Natural killer cell treated with Interleukin-12 subunit alpha and Interleukin-12 subunit beta and Interleukin-15 and Interleukin-18, amount 100 ng/mL, for 72 hours (primary cell): ENCODE data around the gene CIROP. TPM values are rescaled to one million over a fixed set of nuclear protein-coding genes. Genes with fewer than 3 reads are reported as not detected.

ENCODE experiments used
- ATAC-seq, 2 donors: fragments of 150-1000 bp; cut with Tn5 transposase in 1 of 2; sonication (Bioruptor Pico), chemical (Tn5 transposase) in 1 of 2; 2 replicates each; pipeline ENCODE4 v1.10.0; 2021
- DNase-seq: peaks from one replicate; pipeline ENCODE4 v3.0.0; 2022; ENCODE audit warnings: low spot score
- H3K27ac Mint-ChIP-seq, 2 donors: 1 replicate in 1 of 2; 2 replicates in 1 of 2; pipeline ENCODE4 v1.8.0; 2022; ENCODE audit warnings: mixed read lengths in 2 of 2, mild to moderate bottlenecking in 1 of 2, moderate library complexity in 1 of 2
- H3K27me3 Mint-ChIP-seq, 2 donors: 1 replicate in 1 of 2; 2 replicates in 1 of 2; pipeline ENCODE4 v1.8.0; 2022; ENCODE audit warnings: mixed read lengths in 2 of 2
- H3K36me3 Mint-ChIP-seq: one replicate; pipeline ENCODE4 v1.8.0; 2022; ENCODE audit warnings: mixed read lengths
- H3K4me1 Mint-ChIP-seq, 2 donors: 1 replicate in 1 of 2; 2 replicates in 1 of 2; pipeline ENCODE4 v1.8.0; 2022; ENCODE audit warnings: low read depth in 2 of 2, mixed read lengths in 2 of 2, mild to moderate bottlenecking in 1 of 2
- H3K4me3 Mint-ChIP-seq: one replicate; pipeline ENCODE4 v1.8.0; 2022; ENCODE audit warnings: mixed read lengths
- H3K9me3 Mint-ChIP-seq: 2 replicates; pipeline ENCODE4 v1.8.0; 2022; ENCODE audit warnings: mixed read lengths
- total RNA-seq, 2 donors: library from RNA; stranded (reverse); gene quantifications; one replicate each; pipeline ENCODE4 v1.2.3, GENCODE V29; 2022

The CIROP gene
- total RNA-seq, 2 donors from 2014 or later: not detected

- Mint-ChIP-seq H3K4me3 (no peak overlapping the region), H3K27me3 (peaks cover 4 to 5% of the 10 kb centered on the region in 2 donors), H3K4me1 (no peaks in the 10 kb centered on the region), H3K27ac (no peak overlapping the region), H3K9me3 (no peaks in the 10 kb centered on the region), H3K36me3 (no peaks in the 10 kb centered on the region)
- DNase-seq: no peak
- no peak for ATAC-seq
Measured at GRCh38 chr14:23140371-23140770, 35.6 kb upstream of the CIROP start.

GRCh38 chr14:23139874-23140273, 35.1 kb upstream of the CIROP start:
- no peaks in the 10 kb centered on the region for H3K9me3 Mint-ChIP-seq
- H3K36me3 Mint-ChIP-seq: no peaks in the 10 kb centered on the region
- no peaks in the 10 kb centered on the region for H3K4me1 Mint-ChIP-seq
- no peak for ATAC-seq
- H3K27ac Mint-ChIP-seq: no peak overlapping the region
- no peak overlapping the region for H3K4me3 Mint-ChIP-seq
- DNase-seq: no peak
- peaks cover 4 to 5% of the 10 kb centered on the region in 2 donors for H3K27me3 Mint-ChIP-seq

- ATAC-seq (peak in 1 of 2 donors; percentile 8), DNase-seq (no peak)
- Mint-ChIP-seq H3K36me3 (no peaks in the 10 kb centered on the region), H3K27me3 (peaks cover 2 to 5% of the 10 kb centered on the region in 2 donors), H3K4me3 (no peak overlapping the region), H3K4me1 (no peaks in the 10 kb centered on the region), H3K27ac (no peak overlapping the region), H3K9me3 (no peaks in the 10 kb centered on the region)
Measured at GRCh38 chr14:23137813-23138535, 33.2 kb upstream of the CIROP start.

DNA sequence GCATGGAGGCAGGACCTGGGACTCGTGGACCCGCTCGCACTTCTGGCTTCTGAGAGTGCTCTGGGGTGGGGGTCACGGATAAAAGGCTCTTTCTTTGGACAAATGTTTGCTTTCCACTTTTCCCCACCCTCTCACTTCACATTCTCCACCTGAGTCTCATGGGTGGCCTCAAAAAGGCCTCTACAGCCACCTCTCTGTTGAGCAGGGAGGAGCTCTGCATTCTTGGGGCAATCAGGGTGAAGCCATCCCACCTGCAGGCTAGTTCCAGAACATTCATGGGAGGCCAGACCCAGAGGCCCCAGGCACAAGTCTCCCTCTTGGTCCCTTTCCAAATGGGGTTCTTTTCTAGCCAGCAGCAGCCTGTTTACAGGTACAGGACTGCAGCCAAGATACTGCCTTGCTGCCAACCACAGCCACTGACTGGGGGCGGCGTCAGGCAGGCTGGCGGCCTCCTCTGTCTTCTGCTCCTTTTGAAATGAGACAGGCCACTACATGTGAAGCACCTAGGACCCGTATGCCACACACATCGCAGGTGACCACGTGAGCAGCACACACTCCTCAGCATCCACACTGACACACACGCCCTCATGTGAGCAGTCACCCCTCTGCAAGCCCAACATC, 32.5 kb upstream of the CIROP start:
- Mint-ChIP-seq H3K9me3 (no peaks in the 10 kb centered on the region), H3K4me1 (no peaks in the 10 kb centered on the region), H3K36me3 (no peaks in the 10 kb centered on the region), H3K27ac (no peak overlapping the region), H3K27me3 (peaks cover 2 to 5% of the 10 kb centered on the region in 2 donors), H3K4me3 (no peak overlapping the region)
- ATAC-seq (peak; percentile 6 to 44), DNase-seq (no peak)

GRCh38 chr14:23136566-23137133, 31.9 kb upstream of the CIROP start:
- H3K27ac Mint-ChIP-seq: no peak overlapping the region
- DNase-seq: no peak
- H3K4me1 Mint-ChIP-seq: no peaks in the 10 kb centered on the region
- H3K4me3 Mint-ChIP-seq: no peak overlapping the region
- peaks cover 2 to 5% of the 10 kb centered on the region in 2 donors for H3K27me3 Mint-ChIP-seq
- H3K9me3 Mint-ChIP-seq: no peaks in the 10 kb centered on the region
- ATAC-seq: no peak
- no peaks in the 10 kb centered on the region for H3K36me3 Mint-ChIP-seq

DNA sequence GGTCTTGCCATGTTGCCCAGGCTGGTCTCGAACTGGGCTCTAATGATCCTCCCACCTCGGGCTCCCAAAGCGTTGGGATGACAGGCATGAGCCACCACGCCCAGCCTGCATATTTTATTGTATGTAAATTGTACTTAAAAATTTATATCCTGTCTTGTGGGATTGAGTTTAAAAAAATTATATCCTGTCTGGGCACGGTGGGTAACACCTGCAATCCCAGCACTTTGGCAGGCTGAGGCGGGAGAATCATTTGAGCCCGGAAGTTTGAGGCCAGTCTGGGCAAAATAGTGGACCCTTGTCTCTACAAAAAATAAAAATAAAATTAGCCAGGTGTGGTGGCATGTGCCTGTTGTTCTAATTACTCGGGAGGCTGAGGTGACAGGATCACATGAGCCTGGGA, 28.2 kb upstream of the CIROP start:
- DNase-seq: peak; percentile 18
- H3K36me3 Mint-ChIP-seq: no peaks in the 10 kb centered on the region
- H3K9me3 Mint-ChIP-seq: no peaks in the 10 kb centered on the region
- H3K4me1 Mint-ChIP-seq: no peaks in the 10 kb centered on the region
- no peak overlapping the region for H3K4me3 Mint-ChIP-seq
- ATAC-seq: no peak
- H3K27me3 Mint-ChIP-seq: peaks cover 10 to 20% of the 10 kb centered on the region in 2 donors
- H3K27ac Mint-ChIP-seq: no peak overlapping the region

DNA sequence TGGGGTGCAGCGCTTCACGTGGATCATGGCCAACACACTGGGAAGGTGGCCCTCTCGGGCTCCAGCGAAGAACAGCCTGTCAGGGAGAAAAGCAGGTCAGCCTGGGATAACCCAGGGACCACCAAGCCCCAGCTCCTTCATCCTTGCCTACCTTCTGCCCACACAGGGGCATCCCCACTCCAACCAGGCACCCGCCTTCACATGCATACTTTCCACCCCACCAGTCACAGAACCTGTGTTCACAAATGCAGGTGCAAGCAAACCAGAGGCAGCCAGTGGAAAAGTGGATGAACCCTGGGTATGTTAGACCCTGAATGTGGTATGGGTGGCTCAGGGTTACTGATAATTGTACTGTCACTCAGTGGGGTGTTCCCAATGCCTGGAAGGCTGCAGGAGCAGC, 26.7 kb upstream of the CIROP start:
- ATAC-seq (no peak), DNase-seq (peak; percentile 25)
- H3K27ac Mint-ChIP-seq: no peak overlapping the region
- no peaks in the 10 kb centered on the region for H3K4me1 Mint-ChIP-seq
- peaks cover 10 to 20% of the 10 kb centered on the region in 2 donors for H3K27me3 Mint-ChIP-seq
- H3K36me3 Mint-ChIP-seq: no peaks in the 10 kb centered on the region
- H3K9me3 Mint-ChIP-seq: no peaks in the 10 kb centered on the region
- H3K4me3 Mint-ChIP-seq: no peak overlapping the region

- no peaks in the 10 kb centered on the region for H3K9me3 Mint-ChIP-seq
- no peaks in the 10 kb centered on the region for H3K4me1 Mint-ChIP-seq
- no peaks in the 10 kb centered on the region for H3K36me3 Mint-ChIP-seq
- no peak overlapping the region for H3K4me3 Mint-ChIP-seq
- ATAC-seq (no peak), DNase-seq (no peak)
- no peak overlapping the region for H3K27ac Mint-ChIP-seq
- peaks cover 10 to 16% of the 10 kb centered on the region in 2 donors for H3K27me3 Mint-ChIP-seq
Measured at GRCh38 chr14:23130871-23131270, 26.1 kb upstream of the CIROP start.

GRCh38 chr14:23129759-23130316, 25.0 kb upstream of the CIROP start:
- no peak overlapping the region for H3K4me3 Mint-ChIP-seq
- no peaks in the 10 kb centered on the region for H3K9me3 Mint-ChIP-seq
- no peak for DNase-seq
- no peaks in the 10 kb centered on the region for H3K36me3 Mint-ChIP-seq
- no peak for ATAC-seq
- peaks cover 10 to 16% of the 10 kb centered on the region in 2 donors for H3K27me3 Mint-ChIP-seq
- H3K27ac Mint-ChIP-seq: no peak overlapping the region
- H3K4me1 Mint-ChIP-seq: no peaks in the 10 kb centered on the region

DNA sequence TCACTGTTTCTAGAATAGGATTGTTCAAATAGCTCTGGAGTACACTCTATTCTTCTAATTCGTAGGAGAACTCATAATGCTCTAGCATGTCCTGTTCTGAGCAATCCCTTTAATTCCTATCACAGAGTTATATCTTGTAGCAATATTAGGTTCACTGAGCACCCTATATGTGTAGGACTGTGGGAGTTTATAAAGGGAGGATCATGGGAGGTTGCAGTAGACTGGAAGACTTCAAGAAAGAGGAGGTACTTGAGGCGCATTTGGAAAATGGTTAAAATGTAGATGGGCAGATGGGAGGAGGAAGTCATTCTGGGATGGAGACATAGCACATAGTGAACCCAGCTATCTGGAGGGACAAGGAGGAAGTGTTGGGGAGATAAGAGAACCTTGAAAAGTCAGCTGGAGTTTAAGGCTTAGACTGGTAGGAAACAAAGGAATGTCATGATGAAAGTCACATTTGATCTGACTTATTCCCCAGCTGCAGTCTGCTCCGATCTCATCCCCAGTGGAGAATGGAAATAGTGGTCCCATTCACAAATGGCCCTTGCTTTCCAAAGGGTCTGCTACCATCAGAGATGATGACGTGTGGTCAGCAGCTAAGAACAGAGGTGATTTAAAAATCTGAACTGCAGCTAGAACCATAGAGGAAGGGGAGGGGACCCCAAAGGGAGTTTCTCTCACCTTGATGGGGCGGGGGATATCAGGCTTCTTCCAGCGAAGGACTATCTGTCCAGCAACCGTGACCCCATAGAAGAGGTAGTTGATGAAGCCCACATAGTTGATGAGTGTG, 24.4 kb upstream of the CIROP start:
- no peaks in the 10 kb centered on the region for H3K9me3 Mint-ChIP-seq
- peaks cover 10 to 16% of the 10 kb centered on the region in 2 donors for H3K27me3 Mint-ChIP-seq
- ATAC-seq (no peak), DNase-seq (peak; percentile 53)
- H3K4me3 Mint-ChIP-seq: no peak overlapping the region
- no peaks in the 10 kb centered on the region for H3K4me1 Mint-ChIP-seq
- no peak overlapping the region for H3K27ac Mint-ChIP-seq
- H3K36me3 Mint-ChIP-seq: no peaks in the 10 kb centered on the region

GRCh38 chr14:23127861-23128260, 23.1 kb upstream of the CIROP start:
- ATAC-seq: no peak
- H3K4me3 Mint-ChIP-seq: no peak overlapping the region
- no peaks in the 10 kb centered on the region for H3K36me3 Mint-ChIP-seq
- H3K4me1 Mint-ChIP-seq: no peaks in the 10 kb centered on the region
- peak; percentile 44 for DNase-seq
- H3K27ac Mint-ChIP-seq: peak overlapping the region in 1 of 2 donors; percentile 31
- no peaks in the 10 kb centered on the region for H3K9me3 Mint-ChIP-seq
- peaks cover 12 to 16% of the 10 kb centered on the region in 2 donors for H3K27me3 Mint-ChIP-seq

- ATAC-seq (no peak), DNase-seq (no peak)
- Mint-ChIP-seq H3K4me1 (no peaks in the 10 kb centered on the region), H3K27me3 (peaks cover 13 to 16% of the 10 kb centered on the region in 2 donors), H3K4me3 (no peak overlapping the region), H3K27ac (no peak overlapping the region), H3K36me3 (no peaks in the 10 kb centered on the region), H3K9me3 (no peaks in the 10 kb centered on the region)
Measured at GRCh38 chr14:23126548-23127278, 21.9 kb upstream of the CIROP start.

DNA sequence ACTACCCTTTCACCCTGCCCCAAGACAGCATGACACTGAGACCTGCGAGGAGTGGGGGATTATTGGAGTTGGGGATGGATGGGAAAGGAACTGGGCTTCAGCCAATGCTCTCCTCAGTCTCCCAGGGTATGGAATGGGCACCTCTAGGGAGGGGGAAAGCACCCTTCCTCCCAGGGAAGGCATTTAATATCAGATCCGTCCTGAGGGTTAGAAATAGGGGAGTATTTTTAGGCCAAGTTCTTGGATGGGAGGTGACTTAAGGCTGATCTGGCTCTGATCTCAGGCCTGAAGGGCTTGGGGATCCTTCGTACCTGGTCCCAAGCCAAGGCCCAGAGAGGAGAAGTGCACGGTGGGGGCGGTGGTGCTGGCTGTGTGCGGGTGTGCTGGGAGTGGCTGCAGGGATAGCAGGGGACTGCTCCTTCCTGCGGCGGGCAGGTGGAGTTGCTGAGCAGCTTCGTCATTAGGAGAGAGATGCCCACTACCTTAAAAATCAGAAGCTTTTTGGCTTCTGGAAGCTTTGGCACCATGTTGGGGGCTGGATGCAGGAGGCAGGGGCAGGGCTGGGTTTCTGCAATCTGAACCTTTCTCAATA, 21.2 kb upstream of the CIROP start:
- H3K27me3 Mint-ChIP-seq: peaks cover 13% of the 10 kb centered on the region in 2 donors
- H3K36me3 Mint-ChIP-seq: no peaks in the 10 kb centered on the region
- no peak overlapping the region for H3K4me3 Mint-ChIP-seq
- H3K27ac Mint-ChIP-seq: no peak overlapping the region
- no peaks in the 10 kb centered on the region for H3K9me3 Mint-ChIP-seq
- H3K4me1 Mint-ChIP-seq: peaks cover 6 to 7% of the 10 kb centered on the region in 2 donors
- ATAC-seq (no peak), DNase-seq (no peak)
